Activated T-cell treated with anti-CD3 and anti-CD28 coated beads, Interleukin-2, amount 50 U/mL, for 72 hours (primary cell): ENCODE results near the gene CGN. TPM values are rescaled to one million over a fixed set of nuclear protein-coding genes. Genes with fewer than 3 reads are reported as not detected.

ENCODE experiments used
- ATAC-seq, 2 donors: fragments of 150-1000 bp; cut with Tn5 transposase; replicated peaks in 1 of 2; 2 replicates each; pipeline ENCODE4 v1.10.0; 2021; ENCODE audit warnings: moderate library complexity in 2 of 2, mild to moderate bottlenecking in 1 of 2
- DNase-seq, 2 donors: peaks; one replicate each; pipeline ENCODE4 v3.0.0; 2021 to 2022; ENCODE audit warnings: mixed read lengths in 1 of 2
- H3K27ac Mint-ChIP-seq: one replicate; pipeline ENCODE4 v1.8.0; 2022; ENCODE audit warnings: mild to moderate bottlenecking, moderate library complexity, mixed read lengths
- H3K27me3 Mint-ChIP-seq: one replicate; pipeline ENCODE4 v1.8.0; 2022; ENCODE audit warnings: low read depth, mixed read lengths
- H3K36me3 Mint-ChIP-seq, 2 donors: one replicate each; pipeline ENCODE4 v1.8.0; 2022; ENCODE audit warnings: mixed read lengths in 2 of 2, mild to moderate bottlenecking in 1 of 2; ENCODE audit not compliant: insufficient read depth in 2 of 2
- H3K4me1 Mint-ChIP-seq: one replicate; pipeline ENCODE4 v1.8.0; 2022; ENCODE audit warnings: low read depth, mixed read lengths
- H3K4me3 Mint-ChIP-seq, 2 donors: one replicate each; pipeline ENCODE4 v1.8.0; 2022; ENCODE audit warnings: mild to moderate bottlenecking in 2 of 2, mixed read lengths in 2 of 2, moderate library complexity in 2 of 2
- H3K9me3 Mint-ChIP-seq, 2 donors: one replicate each; pipeline ENCODE4 v1.8.0; 2022; ENCODE audit warnings: mixed read lengths in 2 of 2
- total RNA-seq, 2 donors: library from RNA; stranded (reverse); gene quantifications; one replicate each; pipeline ENCODE4 v1.2.3, GENCODE V29; 2022

CGN gene
- total RNA-seq, 2 donors from 2014 or later = 0.69 to 1.9 TPM

GRCh38 chr1:151583796-151584195, 72.6 kb downstream of the CGN start:
- no peaks in the 10 kb centered on the region for H3K27me3 Mint-ChIP-seq
- DNase-seq (no peak), ATAC-seq (no peak)
- H3K4me3 Mint-ChIP-seq = no peak overlapping the region
- H3K36me3 Mint-ChIP-seq = no peaks in the 10 kb centered on the region
- H3K4me1 Mint-ChIP-seq = peaks cover 8% of the 10 kb centered on the region
- no peaks in the 10 kb centered on the region for H3K9me3 Mint-ChIP-seq
- H3K27ac Mint-ChIP-seq = no peak overlapping the region

DNA sequence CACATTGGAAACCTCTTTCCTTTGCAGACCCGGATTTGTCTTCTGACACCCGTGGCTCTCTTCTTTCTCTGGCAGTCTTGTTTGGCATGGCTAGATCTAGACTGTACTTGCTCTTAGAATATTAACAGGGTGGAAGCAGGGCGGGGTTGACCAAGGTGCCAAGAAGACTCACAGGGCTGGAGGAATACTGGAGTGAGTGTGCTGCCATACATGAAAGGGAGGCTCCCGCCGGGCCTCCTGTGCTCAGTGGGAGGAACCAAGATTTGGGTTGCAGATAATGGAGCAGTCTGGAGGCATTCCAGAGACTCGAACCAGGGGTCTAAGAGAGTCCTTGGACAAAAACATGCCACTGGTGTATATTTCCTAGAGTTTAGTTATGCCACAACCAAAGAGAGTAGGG, 73.1 kb downstream of the CGN start:
- H3K4me1 Mint-ChIP-seq = peaks cover 3% of the 10 kb centered on the region
- no peak for DNase-seq
- no peaks in the 10 kb centered on the region for H3K27me3 Mint-ChIP-seq

DNA sequence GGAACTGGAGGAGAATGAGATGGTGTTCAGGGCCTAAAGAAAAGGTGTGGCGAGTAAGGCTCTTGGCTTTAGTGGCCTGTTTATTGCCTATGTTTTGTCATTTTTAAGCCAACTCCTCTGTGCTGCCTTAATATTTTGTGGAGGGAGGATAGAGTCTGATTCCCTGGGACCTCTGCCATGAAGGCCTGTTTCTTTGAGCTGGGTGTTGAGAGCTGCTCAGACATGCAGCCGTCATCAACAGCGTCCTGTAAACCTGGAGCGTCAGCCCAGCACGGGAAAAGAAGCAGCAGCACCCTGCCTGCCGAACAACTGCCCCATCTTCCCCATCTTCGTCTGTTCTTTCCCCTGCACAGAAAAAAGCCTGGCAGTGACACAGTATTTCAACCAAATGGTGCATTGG, 73.6 kb downstream of the CGN start:
- H3K36me3 Mint-ChIP-seq = no peaks in the 10 kb centered on the region

More for the DNA sequence above, 73.1 kb downstream of the CGN start:
- no peaks in the 10 kb centered on the region for H3K36me3 Mint-ChIP-seq
- no peak overlapping the region for H3K27ac Mint-ChIP-seq
- H3K4me3 Mint-ChIP-seq = no peak overlapping the region
- no peaks in the 10 kb centered on the region for H3K9me3 Mint-ChIP-seq
- no peak for ATAC-seq

GRCh38 chr1:151585622-151586021, 74.4 kb downstream of the CGN start:
- no peaks in the 10 kb centered on the region for H3K4me1 Mint-ChIP-seq
- DNase-seq (no peak), ATAC-seq (no peak)
- H3K27me3 Mint-ChIP-seq = no peaks in the 10 kb centered on the region
- peaks cover 0 to 2% of the 10 kb centered on the region in 2 donors for H3K36me3 Mint-ChIP-seq
- H3K27ac Mint-ChIP-seq = no peak overlapping the region
- H3K9me3 Mint-ChIP-seq = no peaks in the 10 kb centered on the region
- H3K4me3 Mint-ChIP-seq = no peak overlapping the region

More for the DNA sequence above, 73.6 kb downstream of the CGN start:
- DNase-seq (no peak), ATAC-seq (no peak)
- Mint-ChIP-seq H3K4me1 (no peaks in the 10 kb centered on the region), H3K4me3 (no peak overlapping the region), H3K27ac (no peak overlapping the region), H3K27me3 (no peaks in the 10 kb centered on the region), H3K9me3 (no peaks in the 10 kb centered on the region)

Other genes with a start within 250 kb of the CGN start
- gene ZNF687, start 229.1 kb upstream of the CGN start, total RNA-seq = 10 to 100 TPM; 39.9 to 40.3 TPM
- gene PI4KB, start 184.0 kb upstream of the CGN start, total RNA-seq = 10 to 100 TPM; 64.8 to 71.4 TPM
- gene RFX5, start 164.1 kb upstream of the CGN start, total RNA-seq = 10 to 100 TPM; 67.6 to 95.4 TPM
- not detected for gene SELENBP1, start 138.7 kb upstream of the CGN start, total RNA-seq
- gene PSMB4, start 111.8 kb upstream of the CGN start, total RNA-seq = 100 to 1,000 TPM; 297 to 301 TPM
- gene POGZ, start 51.9 kb upstream of the CGN start, total RNA-seq = 100 to 1,000 TPM; 116 to 140 TPM
- 1 to 10 TPM; 4.3 to 4.8 TPM for gene TUFT1, start 28.9 kb downstream of the CGN start, total RNA-seq
- gene SNX27, start 100.7 kb downstream of the CGN start, total RNA-seq = 10 to 100 TPM; 30.3 to 34.8 TPM
- not detected for gene CELF3, start 205.4 kb downstream of the CGN start, total RNA-seq
- not detected for gene RIIAD1, start 210.1 kb downstream of the CGN start, total RNA-seq